Liver (tissue), 3 donors: ENCODE measurements around the gene SYNGR2.

Source experiments
- RAD21 ChIP-seq, 2 donors: IDR thresholded peaks; 2 replicates each; pipeline ENCODE4 v1.6.1; 2016; ENCODE audit warnings: antibody characterized with exemption in 2 of 2, mild to moderate bottlenecking in 2 of 2
- YY1 ChIP-seq: IDR thresholded peaks from 2 replicates; pipeline ENCODE4 v1.6.1; 2016; ENCODE audit warnings: antibody characterized with exemption, mild to moderate bottlenecking
- TF ChIP-seq, protein P1 (sequence below): IDR thresholded peaks from 2 replicates; pipeline ENCODE4 v1.6.1; 2016; ENCODE audit warnings: antibody characterized with exemption
- TF ChIP-seq, protein P2 (sequence below): fragments of 150-350 bp; IDR thresholded peaks from 2 replicates; pipeline ENCODE4 v1.5.1; 2017; ENCODE audit warnings: improper control_type of control experiment, low read depth, low read length; ENCODE audit not compliant: missing input control
- donor health status: healthy.
- donor health status: healthy.

DNA sequence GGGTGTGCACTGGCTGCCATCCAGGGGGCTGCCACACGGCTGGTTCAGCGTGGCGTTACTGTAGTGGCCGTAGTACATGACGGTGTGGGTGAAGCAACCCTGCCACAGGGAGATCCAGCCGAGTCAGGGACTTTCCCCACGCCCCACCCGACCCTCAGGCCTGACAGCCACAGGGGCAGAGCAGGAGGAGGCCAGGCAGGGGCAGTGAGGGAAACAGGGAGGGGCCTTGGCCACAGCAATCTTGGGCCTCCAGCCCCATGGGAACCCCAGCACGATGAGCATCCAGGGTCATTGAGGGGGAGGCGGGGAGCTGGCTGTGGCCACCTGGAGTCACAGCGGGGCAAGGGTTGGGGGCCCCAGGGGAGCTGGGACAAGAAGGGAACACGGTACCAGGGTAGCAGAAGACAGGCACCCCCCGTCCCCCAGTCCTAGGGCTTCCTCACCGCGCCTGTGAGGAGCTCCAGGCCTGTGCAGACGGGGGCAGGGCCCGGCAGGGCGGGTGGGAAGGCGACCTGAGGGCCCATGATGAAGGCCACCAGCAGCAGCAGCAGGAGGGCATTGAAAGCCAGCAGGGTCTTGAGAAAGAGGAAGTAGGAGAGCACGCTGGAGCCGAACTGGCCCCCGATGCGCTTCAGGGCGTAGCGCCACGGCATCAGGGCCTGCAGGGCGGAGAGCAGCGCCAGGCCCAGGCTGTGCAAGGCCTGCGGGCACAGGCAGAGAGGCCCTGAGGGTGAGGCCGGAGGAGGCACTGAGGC, 44.1 kb upstream of the SYNGR2 start:
- TF ChIP-seq, protein P1, sequence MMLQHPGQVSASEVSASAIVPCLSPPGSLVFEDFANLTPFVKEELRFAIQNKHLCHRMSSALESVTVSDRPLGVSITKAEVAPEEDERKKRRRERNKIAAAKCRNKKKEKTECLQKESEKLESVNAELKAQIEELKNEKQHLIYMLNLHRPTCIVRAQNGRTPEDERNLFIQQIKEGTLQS: no peak
- no peak for TF ChIP-seq RAD21 (IDR thresholded peaks at IDR 0.05)
- TF ChIP-seq, protein P2, sequence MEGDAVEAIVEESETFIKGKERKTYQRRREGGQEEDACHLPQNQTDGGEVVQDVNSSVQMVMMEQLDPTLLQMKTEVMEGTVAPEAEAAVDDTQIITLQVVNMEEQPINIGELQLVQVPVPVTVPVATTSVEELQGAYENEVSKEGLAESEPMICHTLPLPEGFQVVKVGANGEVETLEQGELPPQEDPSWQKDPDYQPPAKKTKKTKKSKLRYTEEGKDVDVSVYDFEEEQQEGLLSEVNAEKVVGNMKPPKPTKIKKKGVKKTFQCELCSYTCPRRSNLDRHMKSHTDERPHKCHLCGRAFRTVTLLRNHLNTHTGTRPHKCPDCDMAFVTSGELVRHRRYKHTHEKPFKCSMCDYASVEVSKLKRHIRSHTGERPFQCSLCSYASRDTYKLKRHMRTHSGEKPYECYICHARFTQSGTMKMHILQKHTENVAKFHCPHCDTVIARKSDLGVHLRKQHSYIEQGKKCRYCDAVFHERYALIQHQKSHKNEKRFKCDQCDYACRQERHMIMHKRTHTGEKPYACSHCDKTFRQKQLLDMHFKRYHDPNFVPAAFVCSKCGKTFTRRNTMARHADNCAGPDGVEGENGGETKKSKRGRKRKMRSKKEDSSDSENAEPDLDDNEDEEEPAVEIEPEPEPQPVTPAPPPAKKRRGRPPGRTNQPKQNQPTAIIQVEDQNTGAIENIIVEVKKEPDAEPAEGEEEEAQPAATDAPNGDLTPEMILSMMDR: no peak
- TF ChIP-seq YY1: no peak
